AG09309 (cell line): Measurements from ENCODE around the gene RXFP3.

ENCODE experiments used
- DNase-seq: peaks from one replicate; pipeline ENCODE4 v3.0.0-alpha.2; 2010; ENCODE audit warnings: low read depth
- H3K4me3 ChIP-seq: 2 replicates; pipeline ENCODE4 v1.5.1; 2011; ENCODE audit warnings: mild to moderate bottlenecking, low read depth, low read length, moderate library complexity; ENCODE audit not compliant: control insufficient read depth
- CTCF ChIP-seq: IDR thresholded peaks from 2 replicates; pipeline ENCODE4 v1.5.1; 2011; ENCODE audit warnings: mild to moderate bottlenecking, low read depth, low read length, inconsistent platforms; ENCODE audit not compliant: insufficient read depth, control insufficient read depth; ENCODE audit errors: missing control alignments

Gene RXFP3

GRCh38 chr5:33925278-33925677 is 10.9 kb upstream of the RXFP3 start:
- DNase-seq, result no peak
- no peak for TF ChIP-seq CTCF
- H3K4me3 ChIP-seq, result no peak overlapping the region

- TF ChIP-seq CTCF, result no peak
- H3K4me3 ChIP-seq, result no peak overlapping the region
- DNase-seq, result no peak
Measured at GRCh38 chr5:33927685-33928084, 8.5 kb upstream of the RXFP3 start.

GRCh38 chr5:33928283-33928682 is 7.9 kb upstream of the RXFP3 start:
- DNase-seq, result no peak
- TF ChIP-seq CTCF, result no peak
- no peak overlapping the region for H3K4me3 ChIP-seq

GRCh38 chr5:33929925-33930690 is 6.1 kb upstream of the RXFP3 start:
- no peak for DNase-seq
- TF ChIP-seq CTCF, result no peak
- no peak overlapping the region for H3K4me3 ChIP-seq

GRCh38 chr5:33931136-33931535 is 5.0 kb upstream of the RXFP3 start:
- no peak for DNase-seq
- TF ChIP-seq CTCF, result no peak
- H3K4me3 ChIP-seq, result no peak overlapping the region

GRCh38 chr5:33933723-33934169 is 2.4 kb upstream of the RXFP3 start:
- H3K4me3 ChIP-seq, result no peak overlapping the region
- no peak for TF ChIP-seq CTCF
- DNase-seq, result no peak

GRCh38 chr5:33934176-33934575 is 2.0 kb upstream of the RXFP3 start:
- DNase-seq, result no peak
- TF ChIP-seq CTCF, result no peak

More at GRCh38 chr5:33934176-33934575, 2.0 kb upstream of the RXFP3 start:
- H3K4me3 ChIP-seq, result no peak overlapping the region
